GM08714 (cell line): ENCODE measurements around the gene SLC35B2.

Source experiments
- H3K4me3 ChIP-seq: fragments of 200-500 bp; sonication (Bioruptor generic); 2 replicates; pipeline ENCODE4 v1.5.1; 2014; ENCODE audit warnings: mild to moderate bottlenecking, low read length, inconsistent platforms
- ZNF274 ChIP-seq: IDR thresholded peaks from 2 replicates; pipeline ENCODE4 v1.6.1; 2012; ENCODE audit warnings: mild to moderate bottlenecking, low read depth, low read length

Gene SLC35B2

DNA sequence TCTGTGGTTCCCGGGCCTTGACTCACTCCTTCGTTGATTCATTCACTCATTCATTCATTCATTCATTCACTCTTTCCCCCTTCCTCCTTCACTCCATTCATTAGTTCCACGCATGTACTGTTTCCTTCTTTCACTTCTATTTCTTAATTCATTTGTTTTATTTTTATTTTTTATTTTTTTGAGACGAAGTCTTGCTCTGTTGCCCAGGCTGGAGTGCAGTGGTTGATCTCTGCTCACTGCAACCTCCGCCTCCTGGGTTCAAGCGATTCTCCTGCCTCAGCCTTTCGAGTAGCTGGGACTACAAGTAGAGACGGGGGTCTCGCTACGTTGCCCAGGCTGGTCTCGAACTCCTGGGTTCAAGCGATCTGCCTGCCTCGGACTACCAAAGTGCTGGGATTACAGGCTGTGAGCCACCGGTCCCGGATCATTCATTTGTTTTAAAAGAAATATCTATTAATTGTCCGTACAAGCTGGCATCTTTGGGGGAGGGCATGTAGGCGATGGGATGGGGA lies 8.4 kb upstream of the SLC35B2 start:
- peak overlapping the region; percentile 22; the same call in 1 of the 2 replicates for H3K4me3 ChIP-seq
- no peak for TF ChIP-seq ZNF274

DNA sequence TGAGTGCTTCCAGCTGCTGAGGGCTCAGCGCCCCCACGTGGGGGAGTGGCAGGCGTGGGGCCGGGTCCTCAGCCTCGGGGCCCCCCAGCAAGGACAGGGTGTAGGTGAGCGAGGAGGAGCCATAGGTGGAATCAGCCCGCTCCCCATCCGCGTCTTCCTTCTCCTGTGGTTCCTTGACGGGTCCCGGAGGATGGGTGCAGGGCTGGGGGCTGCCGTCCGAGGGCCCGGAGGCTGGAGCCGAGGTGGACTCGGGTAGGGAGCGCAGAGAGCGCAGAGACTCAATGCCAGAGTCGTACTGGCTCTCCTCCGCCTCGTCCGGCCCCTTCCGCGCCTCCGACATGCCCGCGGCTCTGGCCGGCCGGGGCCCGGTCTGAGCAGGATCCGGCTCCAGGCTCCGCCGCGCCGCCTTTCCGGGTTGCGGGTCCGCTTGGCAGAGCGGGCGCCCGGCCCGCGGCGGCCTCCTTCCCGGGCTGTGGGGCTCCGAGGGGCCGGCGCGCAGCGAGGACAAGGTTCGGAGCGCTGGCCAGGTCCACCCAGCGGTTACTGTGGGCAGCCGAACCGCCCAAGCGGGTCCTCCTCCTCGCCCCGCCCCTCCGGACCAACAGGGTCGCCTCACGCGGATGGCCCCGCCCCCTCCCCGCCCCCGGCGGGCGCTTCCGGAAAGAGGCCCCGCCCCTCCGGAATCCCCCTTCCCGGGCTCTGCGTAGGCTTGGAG lies 7.8 kb upstream of the SLC35B2 start, which contains the start of gene NFKBIE:
TSS of gene NFKBIE (minus strand) at position 545 of the 715 bp plus-strand sequence. CDS start at position 340, 205 bp downstream.
- TF ChIP-seq ZNF274 = no peak
- peak within 1 kb of the TSS; percentile 91 for H3K4me3 ChIP-seq

DNA sequence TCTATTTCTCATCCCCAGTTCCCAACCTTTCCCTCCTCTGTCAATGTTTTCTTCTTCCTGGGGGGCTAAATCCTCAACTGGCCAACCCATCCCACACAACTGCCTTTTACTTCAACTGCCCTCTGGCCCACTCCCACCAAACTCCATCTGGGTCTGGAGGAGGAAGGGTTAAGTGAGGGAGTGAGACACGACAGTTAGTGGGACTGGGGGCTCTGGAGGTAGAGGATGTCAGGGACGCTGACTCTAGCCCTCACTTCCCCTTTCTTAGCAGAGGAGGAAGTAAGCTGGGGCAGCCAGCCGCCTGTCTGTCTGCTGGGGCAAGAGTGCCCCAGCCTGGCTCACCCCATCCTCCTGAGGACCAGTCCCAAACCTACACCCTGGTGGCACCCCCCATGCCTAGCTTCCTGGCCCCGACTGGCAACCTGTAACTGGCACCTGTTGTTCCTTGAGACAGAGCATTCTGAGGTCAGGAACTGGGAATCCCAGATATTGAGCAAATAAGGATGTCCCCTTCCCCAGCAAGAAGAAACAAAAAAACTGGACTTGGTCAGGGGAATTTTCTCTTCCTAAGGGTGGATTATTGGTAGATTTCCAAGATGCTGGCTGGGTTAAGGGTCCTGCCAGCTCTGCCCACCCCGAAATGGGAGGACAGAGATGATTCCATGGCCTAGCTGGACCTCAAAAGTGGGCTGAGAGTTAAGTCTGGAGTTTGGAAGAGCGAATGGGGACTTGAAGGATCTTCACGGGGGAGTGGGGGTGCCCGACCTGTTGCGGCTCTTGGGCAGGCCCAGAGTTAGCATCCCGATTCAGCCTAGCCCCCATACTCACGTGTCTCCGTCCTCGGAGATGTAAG lies 7.1 kb upstream of the SLC35B2 start:
- peak overlapping the region; percentile 91 for H3K4me3 ChIP-seq
- TF ChIP-seq ZNF274 = no peak

DNA sequence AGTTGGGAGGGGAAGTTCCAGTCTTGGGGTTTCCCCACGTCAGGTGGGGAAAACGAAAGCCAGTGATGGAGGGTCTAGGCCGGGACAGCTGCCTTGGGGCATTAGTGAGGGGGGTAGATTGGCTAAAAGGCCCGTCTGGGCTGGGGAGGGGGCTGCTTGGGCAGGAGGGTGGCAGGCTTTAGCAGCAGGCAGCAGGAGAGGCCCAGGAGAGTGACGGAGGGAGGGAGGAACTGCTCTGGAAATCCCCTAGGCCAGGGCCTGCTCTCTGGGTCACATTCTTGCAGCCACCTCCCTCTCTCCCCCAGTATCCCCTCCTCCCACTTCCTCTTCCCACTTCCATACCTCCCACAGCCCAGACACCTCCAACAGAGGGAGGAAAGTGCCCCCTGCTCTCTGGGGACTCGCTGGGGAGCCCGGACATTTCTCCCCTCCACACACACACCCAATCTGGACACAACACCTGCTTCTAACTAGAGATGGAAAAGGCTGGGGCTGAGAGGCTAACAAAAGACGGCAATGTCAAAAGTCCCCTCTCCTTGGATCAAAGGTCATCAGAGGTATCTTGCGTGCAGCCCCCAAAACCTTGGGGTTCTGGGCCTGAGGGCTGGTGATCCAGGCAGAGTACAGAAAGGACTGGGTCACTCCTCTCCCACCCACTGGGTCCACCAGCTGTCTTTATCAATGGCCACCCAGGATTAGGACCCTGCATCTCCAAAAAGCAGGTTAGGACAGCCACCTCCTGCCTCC lies 6.2 kb upstream of the SLC35B2 start:
- H3K4me3 ChIP-seq = peak overlapping the region; percentile 91
- TF ChIP-seq ZNF274 = no peak

DNA sequence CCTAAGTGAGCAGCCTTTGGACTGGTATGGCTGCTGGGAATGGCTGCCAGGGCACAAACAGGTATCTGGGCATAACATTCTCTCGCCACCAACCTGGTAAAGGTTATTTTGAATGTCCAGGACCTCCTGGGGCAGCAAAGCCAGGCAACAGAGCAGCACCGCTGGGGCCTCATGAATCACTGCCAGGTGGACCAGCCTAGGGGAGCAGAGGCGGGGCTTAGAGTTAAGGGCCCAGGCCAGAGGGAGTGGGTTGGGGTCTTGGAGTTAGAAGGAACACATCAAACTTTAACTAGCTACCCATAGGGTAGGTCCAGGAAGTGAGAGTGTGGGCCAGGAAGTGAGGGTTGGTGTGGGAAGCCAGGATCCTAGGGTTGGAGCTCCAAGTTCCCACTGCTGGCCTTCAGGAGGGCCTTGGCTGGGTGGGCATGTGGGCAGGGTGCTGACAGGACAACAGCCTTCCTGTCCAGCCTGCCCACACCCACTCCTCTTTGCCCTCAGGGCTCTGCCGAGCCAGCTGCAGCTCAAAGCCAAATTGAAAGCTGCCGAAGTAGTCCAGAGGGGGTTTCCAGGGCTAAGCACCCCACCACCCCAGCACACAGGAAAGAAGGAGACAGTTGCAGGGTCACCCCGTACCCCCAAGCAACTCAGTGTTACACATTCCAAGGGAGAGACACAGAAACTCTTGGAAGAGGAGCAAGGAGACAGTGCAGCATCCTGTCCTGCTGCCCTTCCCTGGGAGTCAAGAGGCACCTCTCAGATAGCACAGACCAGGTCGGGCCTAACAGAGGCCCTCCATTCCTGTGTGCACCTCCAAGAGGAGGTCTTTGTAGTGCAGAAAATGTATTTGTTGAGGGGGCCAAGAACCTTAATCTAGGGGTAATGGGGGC lies 5.4 kb upstream of the SLC35B2 start:
- TF ChIP-seq ZNF274 = no peak
- H3K4me3 ChIP-seq = peak overlapping the region; percentile 91; the same call in 1 of the 2 replicates

DNA sequence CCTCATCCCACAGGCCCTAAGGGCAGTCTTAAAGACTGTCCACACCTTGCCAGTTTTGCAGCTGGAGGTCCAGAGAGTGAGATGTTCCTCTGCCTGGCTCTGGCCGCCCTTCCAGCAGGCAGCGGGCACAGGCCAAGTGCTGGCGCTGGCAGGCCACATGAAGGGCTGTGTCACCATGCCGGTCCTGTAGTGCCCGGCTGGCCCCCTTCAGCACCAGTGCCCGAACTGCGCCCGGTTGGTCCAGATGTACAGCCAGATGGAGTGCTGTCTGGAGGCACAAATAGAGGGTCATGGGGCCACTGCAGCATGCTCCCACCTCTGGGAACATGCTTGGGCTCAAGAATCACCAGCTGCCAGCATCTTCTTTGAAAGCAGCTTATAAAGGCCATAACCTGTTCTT lies 4.3 kb upstream of the SLC35B2 start:
- no peak for TF ChIP-seq ZNF274

DNA sequence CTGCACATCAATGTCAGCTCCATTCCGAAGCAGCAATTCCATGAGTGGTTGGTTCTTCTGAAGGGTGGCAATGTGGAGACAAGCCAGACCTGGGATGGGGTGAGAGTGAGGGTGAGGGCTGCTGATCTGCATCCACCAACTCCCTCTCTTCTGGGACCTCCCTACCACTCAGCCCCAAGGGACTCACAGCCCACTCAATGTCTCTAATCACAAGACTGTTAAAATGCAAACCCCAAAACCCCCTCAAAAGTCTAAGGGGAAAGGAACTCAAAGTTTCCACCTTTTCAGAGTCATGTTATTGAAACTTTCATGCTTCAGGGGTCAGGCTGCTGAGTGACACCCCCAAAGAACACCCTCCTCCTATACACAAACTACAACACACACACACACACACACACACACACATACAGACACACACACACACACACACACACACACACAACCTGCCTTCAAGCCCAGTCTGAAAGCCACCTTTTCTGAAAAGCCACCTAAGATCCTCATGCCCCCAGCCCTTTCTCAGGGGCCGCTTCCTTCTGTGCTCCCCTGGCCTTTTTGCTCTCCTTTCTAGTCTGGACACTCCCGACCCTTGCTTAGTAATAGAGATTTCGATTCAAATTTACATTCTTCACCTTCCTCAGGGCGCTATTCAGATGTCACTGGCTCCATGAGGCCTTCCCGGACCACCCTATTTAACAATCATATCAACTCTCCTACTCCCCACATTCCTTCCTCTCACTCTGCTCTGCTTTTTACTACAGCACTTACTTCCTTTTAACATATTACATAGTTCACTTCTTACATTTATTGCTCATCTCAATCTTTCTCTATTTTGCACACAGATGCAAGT lies 3.3 kb upstream of the SLC35B2 start:
- H3K4me3 ChIP-seq = peak overlapping the region; percentile 22; the same call in 1 of the 2 replicates
- no peak for TF ChIP-seq ZNF274

More for the DNA sequence above, 4.3 kb upstream of the SLC35B2 start:
- H3K4me3 ChIP-seq = peak overlapping the region; percentile 91; the same call in 1 of the 2 replicates

DNA sequence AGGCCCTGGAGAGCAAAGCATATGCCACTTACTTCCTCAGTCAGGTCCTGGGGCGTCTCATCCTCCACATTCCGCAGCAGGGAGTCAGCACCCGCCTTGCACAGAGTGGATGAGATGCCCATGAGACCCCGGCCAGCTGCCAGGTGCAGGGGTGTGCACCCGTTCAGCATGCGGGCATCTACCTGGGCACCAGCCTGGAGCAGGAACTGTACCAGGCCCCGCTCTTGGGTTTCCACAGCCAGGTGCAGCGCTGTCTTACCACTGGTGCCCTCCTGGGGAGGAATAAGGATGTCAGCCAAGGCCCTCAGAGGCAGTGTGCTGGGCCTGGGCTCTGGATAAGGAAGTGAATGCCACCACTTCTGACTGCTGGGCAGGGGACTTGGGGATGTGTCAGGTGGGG lies 2.7 kb upstream of the SLC35B2 start:
- no peak for TF ChIP-seq ZNF274
- H3K4me3 ChIP-seq = no peak overlapping the region

DNA sequence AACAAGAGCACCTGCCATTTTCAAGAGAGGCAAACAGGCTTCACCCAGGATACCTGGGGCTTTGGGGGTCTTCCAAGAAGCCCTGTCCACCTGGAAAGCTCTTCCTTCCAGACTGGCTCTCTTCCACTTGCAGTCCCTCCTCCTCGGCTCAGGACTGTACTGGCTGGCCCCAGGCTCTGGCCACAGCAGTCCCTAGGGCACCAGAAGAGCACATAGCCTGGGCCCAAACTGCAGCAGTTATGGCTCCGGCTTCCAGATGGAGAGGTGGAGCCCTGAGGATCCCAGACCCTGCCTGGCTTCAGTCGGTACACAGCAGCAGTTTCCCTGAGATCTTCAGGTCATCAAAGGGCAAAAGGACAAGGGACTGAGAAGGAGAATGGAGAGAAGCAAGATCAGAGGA lies 1.6 kb upstream of the SLC35B2 start:
- H3K4me3 ChIP-seq = no peak overlapping the region
- no peak for TF ChIP-seq ZNF274

DNA sequence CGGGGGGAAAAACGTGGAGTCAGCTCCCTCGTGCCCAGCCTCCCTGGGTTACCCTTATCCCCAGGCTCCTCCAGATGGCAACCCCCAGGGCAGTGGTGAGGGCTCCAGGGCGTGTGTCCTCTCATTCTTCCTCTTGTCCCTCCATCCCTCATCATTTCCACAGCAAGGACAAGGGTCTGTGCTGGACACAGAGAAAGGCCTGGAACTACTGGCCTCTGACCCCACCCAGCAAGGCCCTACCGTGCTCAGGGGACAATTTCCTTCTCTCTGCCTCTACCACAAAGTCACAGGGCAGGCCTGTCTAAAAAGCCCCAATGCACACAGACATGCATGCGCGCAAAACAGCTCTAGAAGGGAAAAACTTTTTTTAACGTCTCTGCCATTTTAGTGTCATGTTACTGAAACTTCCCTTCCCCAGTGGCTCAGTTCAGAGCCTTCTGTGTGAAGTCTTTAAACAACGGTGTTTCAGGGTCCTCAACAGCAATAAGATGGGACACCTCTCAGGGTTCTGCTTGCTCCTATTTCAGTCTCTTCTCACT lies 1.1 kb upstream of the SLC35B2 start:
- TF ChIP-seq ZNF274 = no peak
- H3K4me3 ChIP-seq = no peak overlapping the region; the same call in 1 of the 2 replicates

DNA sequence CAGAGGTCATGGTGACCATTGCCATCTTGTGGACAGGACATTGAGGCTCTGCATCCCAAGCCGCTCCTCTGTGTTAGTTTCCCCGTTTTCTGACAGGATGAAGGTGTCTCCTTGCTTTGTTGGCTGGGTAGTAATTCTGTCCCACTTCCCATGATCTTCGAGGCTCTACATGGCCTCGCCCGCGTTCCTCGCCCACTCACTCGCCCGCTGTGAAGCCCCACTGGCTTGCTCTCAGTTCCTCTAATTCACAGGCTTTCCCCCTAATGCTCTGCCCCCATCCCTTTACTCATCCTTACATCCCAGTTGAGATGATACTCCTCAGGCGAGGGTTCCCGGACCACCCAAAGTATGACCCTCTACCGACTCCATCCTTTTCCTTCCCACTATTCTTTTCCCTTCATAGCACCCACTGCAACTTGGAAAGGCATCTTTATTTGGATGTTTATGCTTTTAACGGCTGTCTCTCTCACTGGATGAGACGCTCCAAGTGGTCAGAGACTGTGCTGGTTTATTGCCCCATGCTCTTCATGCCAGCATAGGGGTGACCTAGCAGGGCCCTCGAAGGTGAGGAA lies 511 bp upstream of the SLC35B2 start:
- no peak for TF ChIP-seq ZNF274
- peak overlapping the region; percentile 68; the same call in 1 of the 2 replicates for H3K4me3 ChIP-seq

DNA sequence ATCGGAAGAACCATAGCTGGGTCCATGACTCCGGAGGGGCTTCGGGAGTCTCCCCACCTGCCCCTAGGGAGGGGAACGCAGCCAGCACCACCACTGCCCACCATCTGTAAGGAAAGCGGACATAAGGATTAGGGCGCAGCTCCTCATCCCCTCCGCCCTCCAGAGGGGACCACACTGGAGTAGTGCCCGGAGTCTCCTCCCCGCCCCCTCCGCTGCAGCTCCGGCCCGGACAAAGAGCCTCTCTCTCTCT lies 628 bp downstream of the SLC35B2 start:
- peak overlapping the region; percentile 68 for H3K4me3 ChIP-seq
- TF ChIP-seq ZNF274 = no peak
